ENCODE results near the gene SEMA3C.

DNA sequence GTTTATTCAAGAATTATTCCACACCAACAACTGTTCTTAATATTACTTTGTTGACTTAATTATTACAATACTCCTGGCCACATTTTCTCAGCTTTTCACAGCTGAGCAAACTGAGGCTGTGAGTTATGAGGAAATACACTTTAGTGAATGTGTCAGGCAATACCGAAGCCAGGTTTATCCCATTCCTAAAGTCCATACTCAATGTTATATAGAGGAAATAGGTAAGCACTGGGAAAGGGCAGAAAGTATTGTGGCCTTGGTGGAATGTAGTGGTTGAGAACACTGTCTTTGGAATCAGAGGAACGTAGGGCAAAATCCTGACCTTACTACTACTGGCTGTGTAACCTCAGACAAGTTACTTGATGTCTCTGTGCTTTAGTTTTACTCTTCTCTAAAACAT lies 169.6 kb downstream of the SEMA3C start:
- TF ChIP-seq CTCF (IDR thresholded peaks at IDR 0.05; ENCODE audit: poor library complexity, severe bottlenecking): no peak
- TF ChIP-seq TAF1 (IDR thresholded peaks at IDR 0.05; ENCODE audit: low read depth): no peak

Measured in neural cell (in vitro differentiated cells).